Liver (tissue), 3 donors: ENCODE data around the gene EPHB2.

Source experiments
- ATF3 ChIP-seq: IDR thresholded peaks from 2 replicates; pipeline ENCODE4 v1.6.1; 2016; ENCODE audit warnings: antibody characterized with exemption
- CTCF ChIP-seq: fragments of 150-350 bp; IDR thresholded peaks from 2 replicates; pipeline ENCODE4 v1.5.1; 2017; ENCODE audit warnings: improper control_type of control experiment, low read depth, low read length; ENCODE audit not compliant: missing input control
- FOXA1 ChIP-seq: IDR thresholded peaks from 2 replicates; pipeline ENCODE4 v1.6.1; 2016; ENCODE audit warnings: antibody characterized with exemption
- GABPA ChIP-seq, 2 donors: IDR thresholded peaks in 1 of 2; conservative IDR thresholded peaks in 1 of 2; 2 replicates each; pipeline ENCODE4 v1.6.1; 2016; ENCODE audit warnings: antibody characterized with exemption in 2 of 2, mild to moderate bottlenecking in 1 of 2, moderate library complexity in 1 of 2
- JUND ChIP-seq, 2 donors: IDR thresholded peaks; 2 replicates each; pipeline ENCODE4 v1.6.1; 2016; ENCODE audit warnings: antibody characterized with exemption in 2 of 2
- MAX ChIP-seq: IDR thresholded peaks from 2 replicates; pipeline ENCODE4 v1.6.1; 2016; ENCODE audit warnings: antibody characterized with exemption
- RAD21 ChIP-seq, 2 donors: IDR thresholded peaks; 2 replicates each; pipeline ENCODE4 v1.6.1; 2016; ENCODE audit warnings: antibody characterized with exemption in 2 of 2, mild to moderate bottlenecking in 2 of 2
- REST ChIP-seq: IDR thresholded peaks from 2 replicates; pipeline ENCODE4 v1.6.1; 2016; ENCODE audit warnings: antibody characterized with exemption, mild to moderate bottlenecking
- SP1 ChIP-seq: IDR thresholded peaks from 2 replicates; pipeline ENCODE4 v1.6.1; 2018; ENCODE audit warnings: antibody characterized with exemption, mild to moderate bottlenecking
- TAF1 ChIP-seq: conservative IDR thresholded peaks from 2 replicates; pipeline ENCODE4 v1.6.1; 2016; ENCODE audit warnings: antibody characterized with exemption, mild to moderate bottlenecking
- YY1 ChIP-seq: IDR thresholded peaks from 2 replicates; pipeline ENCODE4 v1.6.1; 2016; ENCODE audit warnings: antibody characterized with exemption, mild to moderate bottlenecking
- ZBTB33 ChIP-seq: IDR thresholded peaks from 2 replicates; pipeline ENCODE4 v1.6.1; 2016; ENCODE audit warnings: antibody characterized with exemption
- donor health status: healthy.
- donor health status: healthy.

- TF ChIP-seq RAD21 (IDR thresholded peaks at IDR 0.05) (no peak), MAX (no peak), REST (no peak), GABPA (IDR thresholded peaks at IDR 0.05 in 1 of 2, conservative IDR thresholded peaks at IDR 0.05 in 1 of 2) (no peak), CTCF (no peak), SP1 (no peak), ZBTB33 (no peak), FOXA1 (no peak), YY1 (no peak), TAF1 (no peak), ATF3 (no peak), JUND (IDR thresholded peaks at IDR 0.05) (no peak)
These were observed 115.0 kb downstream of the EPHB2 start for GRCh38 chr1:22825486-22826189.
